ENCODE results near the gene PRKACA. TPM values are rescaled to one million over a fixed set of nuclear protein-coding genes. Genes with fewer than 3 reads are reported as not detected.

PRKACA gene
- polyA plus RNA-seq, 1 experiment: 17.9 TPM

DNA sequence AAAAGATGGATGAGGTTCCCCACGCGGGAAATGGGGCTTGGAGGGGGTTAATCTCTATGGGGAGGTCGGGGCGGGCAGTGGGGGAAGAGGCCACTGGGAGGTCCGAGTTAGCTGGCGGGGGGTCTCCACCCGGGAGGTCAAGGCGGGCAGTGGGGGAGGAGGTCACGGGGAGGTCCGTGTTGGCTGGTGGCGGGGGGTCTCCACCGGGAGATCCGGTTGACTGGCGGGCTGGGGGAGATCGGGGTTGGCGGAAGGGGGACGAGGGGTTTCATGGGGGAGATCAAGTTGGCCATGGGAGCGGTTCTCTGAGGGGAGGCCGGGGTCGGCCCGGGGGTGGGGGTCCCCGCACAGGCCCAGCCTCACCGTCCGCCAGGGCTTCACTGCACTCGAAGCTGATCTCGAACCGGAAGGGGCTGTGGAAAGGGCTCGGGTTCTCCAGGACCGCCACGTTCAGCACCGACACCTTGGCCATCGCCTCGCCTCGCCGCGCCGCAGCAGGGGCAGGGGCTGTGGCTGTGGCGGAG is 18.5 kb upstream of the PRKACA start:
- TF ChIP-seq, protein P1, sequence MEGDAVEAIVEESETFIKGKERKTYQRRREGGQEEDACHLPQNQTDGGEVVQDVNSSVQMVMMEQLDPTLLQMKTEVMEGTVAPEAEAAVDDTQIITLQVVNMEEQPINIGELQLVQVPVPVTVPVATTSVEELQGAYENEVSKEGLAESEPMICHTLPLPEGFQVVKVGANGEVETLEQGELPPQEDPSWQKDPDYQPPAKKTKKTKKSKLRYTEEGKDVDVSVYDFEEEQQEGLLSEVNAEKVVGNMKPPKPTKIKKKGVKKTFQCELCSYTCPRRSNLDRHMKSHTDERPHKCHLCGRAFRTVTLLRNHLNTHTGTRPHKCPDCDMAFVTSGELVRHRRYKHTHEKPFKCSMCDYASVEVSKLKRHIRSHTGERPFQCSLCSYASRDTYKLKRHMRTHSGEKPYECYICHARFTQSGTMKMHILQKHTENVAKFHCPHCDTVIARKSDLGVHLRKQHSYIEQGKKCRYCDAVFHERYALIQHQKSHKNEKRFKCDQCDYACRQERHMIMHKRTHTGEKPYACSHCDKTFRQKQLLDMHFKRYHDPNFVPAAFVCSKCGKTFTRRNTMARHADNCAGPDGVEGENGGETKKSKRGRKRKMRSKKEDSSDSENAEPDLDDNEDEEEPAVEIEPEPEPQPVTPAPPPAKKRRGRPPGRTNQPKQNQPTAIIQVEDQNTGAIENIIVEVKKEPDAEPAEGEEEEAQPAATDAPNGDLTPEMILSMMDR (IDR thresholded peaks at IDR 0.05; ENCODE audit: low read depth, low read length): no peak
- ChIA-PET CTCF (interaction anchor here (0.5 to 2.7 kb wide), 58 partner anchors 8 to 423 kb away, joined by 3 to 41 read pairs (median 5); partner anchors contain the start of genes ADGRE5, DDX39A, PKN1 and PTGER1), POLR2A (interaction anchor here (0.6 to 1.8 kb wide), 13 partner anchors 8 to 396 kb away, joined by 3 to 6 read pairs (median 4); partner anchors contain the start of genes ADGRE5, DDX39A, DNAJB1 and PRKACA)
- Histone ChIP-seq H3K9me3 (ENCODE audit: control insufficient read depth, insufficient read depth, low read length) (no peaks in the 10 kb centered on the region; the same call in 1 of the 2 replicates), H3K27ac (ENCODE audit: low read depth, low read length) (no peak overlapping the region), H3K4me3 (ENCODE audit: low read depth, low read length) (peak overlapping the region; percentile 79), H3K27me3 (ENCODE audit: control insufficient read depth, insufficient read depth, low read length) (no peaks in the 10 kb centered on the region)
- no peak for DNase-seq (ENCODE audit: low read depth, low spot score)

DNA sequence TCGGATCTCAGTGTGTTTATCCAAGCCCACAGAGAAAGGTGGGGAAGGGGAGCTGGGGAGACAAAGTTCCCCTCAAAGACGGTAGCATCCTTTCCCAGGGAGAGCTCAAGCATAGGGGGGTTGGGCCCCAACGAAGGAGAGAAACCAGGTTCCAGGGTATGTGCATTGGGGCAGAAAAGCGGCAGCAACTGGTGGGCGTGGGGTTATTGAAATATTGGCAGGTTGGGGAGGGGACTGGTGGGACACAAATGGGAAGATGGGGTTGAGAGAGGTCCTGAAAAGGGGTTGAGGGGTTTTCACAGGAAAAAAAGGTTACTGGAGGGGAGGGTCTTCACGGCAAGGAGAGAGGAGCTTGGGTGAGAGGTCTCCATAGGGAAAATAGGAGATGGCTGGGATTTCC is 17.8 kb upstream of the PRKACA start:
- Histone ChIP-seq H3K27me3 (ENCODE audit: control insufficient read depth, insufficient read depth, low read length) (no peaks in the 10 kb centered on the region), H3K4me3 (ENCODE audit: low read depth, low read length) (peak overlapping the region; percentile 79), H3K27ac (ENCODE audit: low read depth, low read length) (no peak overlapping the region), H3K9me3 (ENCODE audit: control insufficient read depth, insufficient read depth, low read length) (no peaks in the 10 kb centered on the region; the same call in 1 of the 2 replicates)
- TF ChIP-seq, protein P1 (IDR thresholded peaks at IDR 0.05; ENCODE audit: low read depth, low read length): no peak
- no peak for DNase-seq (ENCODE audit: low read depth, low spot score)
- ChIA-PET CTCF (interaction anchor here (0.6 to 2.3 kb wide), 5 partner anchors 11 to 541 kb away, joined by 3 to 36 read pairs (median 4); partner anchors contain the start of gene PRKACA), POLR2A (interaction anchor here (0.7 kb wide), 1 partner anchor 295 kb away, joined by 5 read pairs; no protein-coding TSS in a partner anchor)

DNA sequence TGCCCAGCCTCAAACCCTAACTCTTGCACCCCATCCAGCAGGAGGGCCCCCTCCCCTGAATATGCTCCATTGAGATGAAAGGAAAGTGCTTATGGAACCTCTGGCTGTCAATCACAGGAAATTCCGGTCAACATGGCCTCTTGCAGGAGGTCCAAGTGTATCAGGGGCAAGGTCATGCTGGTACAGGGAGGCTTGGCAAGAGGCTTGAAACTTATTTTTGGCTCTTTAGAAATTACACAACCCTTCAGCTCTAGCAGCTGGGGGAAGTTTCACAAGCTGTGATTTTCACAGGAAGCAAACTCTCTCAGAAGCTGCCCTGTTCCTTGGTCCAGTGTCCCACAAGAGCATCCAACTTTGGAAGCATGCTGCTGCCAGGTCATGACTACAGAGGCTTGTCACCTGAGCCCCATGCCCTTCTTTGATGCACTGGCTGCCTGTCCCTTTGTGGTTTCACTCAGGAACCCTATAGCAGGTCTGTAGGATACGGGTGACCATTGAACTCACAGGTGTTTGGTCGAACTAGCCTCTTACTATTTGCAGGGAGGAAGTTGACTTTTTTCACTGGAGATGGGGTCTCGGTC is 10.5 kb upstream of the PRKACA start:
- Histone ChIP-seq H3K27me3 (ENCODE audit: control insufficient read depth, insufficient read depth, low read length) (no peaks in the 10 kb centered on the region), H3K9me3 (ENCODE audit: control insufficient read depth, insufficient read depth, low read length) (no peaks in the 10 kb centered on the region), H3K4me3 (ENCODE audit: low read depth, low read length) (no peak overlapping the region), H3K27ac (ENCODE audit: low read depth, low read length) (no peak overlapping the region)
- TF ChIP-seq, protein P1 (IDR thresholded peaks at IDR 0.05; ENCODE audit: low read depth, low read length): no peak
- DNase-seq (ENCODE audit: low read depth, low spot score): no peak
- POLR2A ChIA-PET: interaction anchor here (1.4 kb wide), 1 partner anchor 9 kb away, joined by 4 read pairs; the partner anchor contains the start of gene ASF1B
- CTCF ChIA-PET: interaction anchor here (1.9 kb wide), 1 partner anchor 9 kb away, joined by 8 read pairs; the partner anchor contains the start of gene ASF1B

DNA sequence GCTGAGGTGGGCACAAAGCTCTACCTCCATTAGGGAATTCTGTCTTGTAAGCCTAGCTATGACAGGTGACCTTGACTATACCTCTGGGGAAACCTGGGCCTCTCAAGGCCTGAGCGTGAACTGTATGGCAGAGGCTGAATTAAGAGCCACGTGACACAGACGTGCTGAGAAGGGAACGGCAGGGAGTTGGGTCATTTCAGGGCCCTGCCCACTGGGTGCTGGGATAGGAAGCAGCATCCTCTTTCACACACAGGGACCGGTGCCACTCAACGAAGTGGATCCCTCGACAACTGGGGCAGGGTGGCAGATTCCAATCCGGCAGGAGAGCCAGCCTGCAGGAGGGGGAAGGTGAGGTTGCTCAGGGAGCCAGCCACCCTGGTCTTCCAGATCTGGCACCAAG is 9.6 kb upstream of the PRKACA start:
- no peaks in the 10 kb centered on the region for H3K9me3 ChIP-seq (ENCODE audit: control insufficient read depth, insufficient read depth, low read length)
- ChIA-PET POLR2A (no interaction called here), CTCF (interaction anchor here (1.9 kb wide), 1 partner anchor 10 kb away, joined by 8 read pairs; the partner anchor contains the start of gene ASF1B)
- TF ChIP-seq, protein P1 (IDR thresholded peaks at IDR 0.05; ENCODE audit: low read depth, low read length): no peak
- H3K4me3 ChIP-seq (ENCODE audit: low read depth, low read length): no peak overlapping the region
- no peaks in the 10 kb centered on the region for H3K27me3 ChIP-seq (ENCODE audit: control insufficient read depth, insufficient read depth, low read length)
- H3K27ac ChIP-seq (ENCODE audit: low read depth, low read length): no peak overlapping the region
- DNase-seq (ENCODE audit: low read depth, low spot score): no peak

DNA sequence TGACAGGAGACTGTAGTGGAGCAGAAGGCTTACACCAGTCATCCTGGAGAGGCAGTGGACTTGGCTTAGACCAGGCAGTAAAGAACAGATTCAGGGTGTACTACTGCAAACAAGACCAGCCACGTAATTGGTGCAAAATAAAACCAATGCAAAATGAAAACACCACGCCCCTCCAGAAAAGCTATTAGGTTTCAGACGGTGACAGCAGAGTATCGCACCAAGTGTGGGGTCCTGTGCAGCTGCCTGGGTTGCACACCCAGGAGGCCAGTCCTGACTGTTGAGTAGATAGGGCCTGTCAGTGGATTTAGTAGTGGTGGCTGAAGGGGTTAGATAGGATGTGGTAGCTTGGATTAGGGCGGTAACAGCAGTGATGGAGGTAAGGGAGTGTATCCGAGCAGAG is 5.4 kb upstream of the PRKACA start:
- H3K27ac ChIP-seq (ENCODE audit: low read depth, low read length): no peak overlapping the region
- DNase-seq (ENCODE audit: low read depth, low spot score): no peak
- H3K9me3 ChIP-seq (ENCODE audit: control insufficient read depth, insufficient read depth, low read length): no peaks in the 10 kb centered on the region
- TF ChIP-seq, protein P1 (IDR thresholded peaks at IDR 0.05; ENCODE audit: low read depth, low read length): no peak
- H3K4me3 ChIP-seq (ENCODE audit: low read depth, low read length): no peak overlapping the region
- POLR2A ChIA-PET: no interaction called here
- CTCF ChIA-PET: interaction anchor here (0.6 to 4.2 kb wide), 3 partner anchors 13 to 420 kb away, joined by 3 to 36 read pairs (median 8); partner anchors contain the start of gene ASF1B
- no peaks in the 10 kb centered on the region for H3K27me3 ChIP-seq (ENCODE audit: control insufficient read depth, insufficient read depth, low read length)
